Activated T-helper 1 cell treated with anti-CD3 and anti-CD28 coated beads, Interleukin-2, amount 50 U/mL, for 16 hours (primary cell): ENCODE data around the gene GABRB2.

ENCODE experiments used
- DNase-seq, 2 donors: peaks; one replicate each; pipeline ENCODE4 v3.0.0-alpha.2; 2020; ENCODE audit warnings: low read depth in 1 of 2, low spot score in 1 of 2

GABRB2 gene

DNA sequence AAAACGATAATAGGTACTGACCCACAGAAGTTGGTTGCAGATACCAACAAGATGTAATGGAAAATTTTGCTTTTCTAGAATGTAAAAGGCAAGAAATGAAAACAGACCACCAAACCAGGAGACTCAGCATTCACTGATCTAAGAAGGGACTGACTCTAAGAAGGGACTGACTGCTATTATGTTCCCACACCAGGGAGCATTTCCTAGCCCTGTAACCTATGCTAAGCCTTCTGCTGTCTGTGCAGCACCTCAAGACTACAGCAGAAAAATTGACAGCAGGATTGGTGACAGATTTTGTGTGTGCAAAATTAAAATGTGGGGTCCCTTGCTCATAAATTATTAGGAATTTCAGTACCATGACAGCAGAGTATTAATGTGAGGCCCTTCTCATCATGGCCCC is 154.8 kb downstream of the GABRB2 start:
- no peak for DNase-seq

DNA sequence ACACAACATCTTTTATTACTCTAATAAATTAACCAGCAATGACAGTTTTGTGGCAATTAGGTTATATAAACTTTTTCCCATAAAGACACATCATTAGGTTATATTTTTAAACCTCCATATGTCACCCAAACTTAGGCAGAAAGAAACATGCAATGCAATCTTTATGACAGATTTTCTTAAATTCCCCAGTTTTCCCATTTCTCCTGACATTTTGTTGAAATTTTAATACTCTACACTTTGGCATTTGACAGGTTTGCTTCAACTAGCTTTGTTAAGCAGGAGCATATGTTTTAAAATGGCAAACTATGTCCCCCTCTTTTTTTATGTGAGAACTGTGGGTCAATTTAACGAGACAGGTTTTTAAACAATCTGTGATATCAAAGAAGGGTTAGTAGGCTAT is 155.5 kb downstream of the GABRB2 start:
- DNase-seq: no peak

DNA sequence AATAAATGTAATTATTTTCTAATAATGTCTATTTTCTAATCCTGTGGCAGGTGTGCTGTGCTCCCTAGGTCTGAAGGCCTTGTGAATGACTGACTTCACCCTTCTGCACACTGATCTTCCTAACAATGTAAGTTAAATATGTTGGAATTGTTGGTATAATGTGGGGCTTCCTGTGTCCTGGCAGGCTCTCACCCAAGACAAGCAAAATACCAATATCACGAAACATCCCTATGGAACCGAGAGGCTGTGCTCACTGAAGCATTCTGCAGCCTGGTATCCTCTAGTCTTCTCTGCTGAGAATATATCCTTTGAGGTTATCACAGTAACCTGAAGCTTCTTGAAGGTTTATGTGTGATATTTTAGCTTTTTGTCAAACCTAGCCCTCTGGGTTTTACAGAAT is 159.4 kb downstream of the GABRB2 start:
- no peak for DNase-seq

DNA sequence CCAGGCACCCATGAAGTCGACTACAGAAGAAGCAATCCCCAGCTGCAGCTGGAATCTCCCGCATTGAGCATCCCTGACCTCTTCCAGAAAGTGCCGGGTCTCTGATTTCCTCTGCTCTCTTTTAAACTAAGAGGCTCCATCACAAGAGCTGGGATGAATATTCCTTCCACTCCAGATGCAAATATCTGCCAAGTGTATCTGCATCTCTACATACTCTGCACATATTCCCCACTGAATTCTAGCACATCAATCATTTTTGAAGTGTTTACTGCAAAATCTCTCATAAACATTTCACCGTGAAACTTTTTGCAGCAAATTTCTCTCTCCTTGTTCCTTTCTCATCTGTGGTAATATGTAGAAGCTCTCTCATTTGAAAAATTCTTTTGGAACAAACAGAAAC is 161.5 kb downstream of the GABRB2 start:
- DNase-seq: no peak

DNA sequence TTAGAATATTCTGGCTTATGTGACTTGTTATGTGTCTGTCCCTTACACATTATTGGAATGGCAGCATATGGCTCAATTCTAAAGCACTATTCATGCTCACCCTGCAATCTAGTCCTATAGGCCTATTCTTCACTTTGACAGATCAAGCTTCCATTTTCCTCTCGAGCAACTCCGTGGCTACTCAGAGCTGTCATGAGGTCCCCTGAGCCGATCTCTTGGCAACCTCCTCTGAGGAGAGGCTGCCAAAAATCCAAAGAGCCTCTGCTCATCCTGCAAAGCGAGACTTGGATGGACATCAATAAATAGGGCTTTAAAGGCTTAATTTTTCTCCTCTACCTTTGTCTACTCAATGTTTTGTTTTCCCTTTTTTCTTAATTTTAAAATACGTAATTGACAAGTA is 163.8 kb downstream of the GABRB2 start:
- DNase-seq: no peak

DNA sequence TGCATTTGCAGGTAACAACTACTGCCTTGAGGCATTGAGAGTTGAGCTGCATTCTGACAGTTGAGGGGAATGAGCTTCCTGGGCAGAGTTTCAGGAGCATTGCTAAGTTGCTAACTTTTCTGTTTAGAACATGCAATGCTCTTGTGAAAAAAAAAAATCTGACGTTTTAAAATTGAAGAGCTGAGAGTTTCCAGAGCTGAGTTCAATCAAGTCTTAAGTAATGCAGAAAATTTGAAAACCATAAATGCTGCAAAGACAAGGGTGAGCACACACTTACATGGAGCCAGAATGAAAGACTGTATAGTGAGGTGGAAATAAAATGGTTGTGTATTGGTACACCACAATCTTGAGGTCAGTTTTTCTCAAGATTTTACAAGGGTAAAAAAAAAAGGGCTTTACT is 166.0 kb downstream of the GABRB2 start:
- DNase-seq: no peak

DNA sequence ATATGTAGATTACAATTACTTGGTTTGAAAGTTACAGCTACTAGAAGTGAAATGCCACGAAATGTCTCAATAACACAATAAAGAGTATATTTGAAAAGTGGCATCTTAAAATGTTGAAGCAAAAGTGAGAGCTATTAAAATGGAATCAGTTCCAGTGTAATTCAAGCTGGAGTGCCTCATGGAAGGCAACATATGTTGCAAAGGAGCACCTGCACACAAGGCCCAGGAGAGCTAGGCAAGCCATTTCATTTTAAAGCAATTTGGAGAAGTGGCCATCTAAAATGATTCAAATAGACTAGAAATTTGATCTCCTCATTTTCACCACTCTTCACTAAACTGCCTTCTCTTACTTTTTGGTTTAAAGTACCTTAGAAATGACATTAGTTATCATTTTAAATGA is 167.8 kb downstream of the GABRB2 start:
- no peak for DNase-seq

DNA sequence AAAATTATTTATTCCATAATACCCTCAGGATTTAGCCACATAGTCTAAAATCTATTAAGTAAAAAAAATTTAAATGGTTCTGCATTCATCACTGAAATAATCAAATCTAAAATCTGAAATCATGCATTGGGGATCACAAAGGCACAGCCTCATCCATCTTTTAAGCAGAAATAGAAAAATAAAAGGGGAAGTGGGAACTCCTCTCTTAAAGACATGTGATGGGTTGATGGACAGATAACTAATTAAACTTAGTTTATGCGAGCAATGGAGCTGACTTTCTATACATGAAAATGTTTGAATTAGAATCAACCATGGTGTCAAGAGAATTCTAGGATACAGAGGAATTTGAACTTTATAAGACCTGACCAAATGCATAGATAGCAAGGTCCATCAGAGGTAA is 170.5 kb downstream of the GABRB2 start:
- DNase-seq: no peak

DNA sequence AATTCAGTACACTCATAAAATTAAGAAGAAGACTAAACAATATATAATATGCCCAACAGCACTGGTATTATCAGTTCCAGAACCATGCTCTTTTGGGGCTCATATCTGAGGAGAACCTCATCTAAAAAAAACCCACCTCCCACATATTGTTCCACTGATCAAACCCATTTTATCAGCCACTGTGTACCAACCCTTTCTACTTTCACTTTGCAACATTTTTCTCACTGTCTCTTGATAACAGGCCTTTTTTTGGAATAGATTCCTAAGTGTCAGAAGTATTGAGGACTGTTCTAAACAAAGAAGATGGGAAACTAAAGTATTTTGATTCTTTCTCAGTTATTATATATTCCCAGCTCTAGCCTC is 173.2 kb downstream of the GABRB2 start:
- DNase-seq: no peak

DNA sequence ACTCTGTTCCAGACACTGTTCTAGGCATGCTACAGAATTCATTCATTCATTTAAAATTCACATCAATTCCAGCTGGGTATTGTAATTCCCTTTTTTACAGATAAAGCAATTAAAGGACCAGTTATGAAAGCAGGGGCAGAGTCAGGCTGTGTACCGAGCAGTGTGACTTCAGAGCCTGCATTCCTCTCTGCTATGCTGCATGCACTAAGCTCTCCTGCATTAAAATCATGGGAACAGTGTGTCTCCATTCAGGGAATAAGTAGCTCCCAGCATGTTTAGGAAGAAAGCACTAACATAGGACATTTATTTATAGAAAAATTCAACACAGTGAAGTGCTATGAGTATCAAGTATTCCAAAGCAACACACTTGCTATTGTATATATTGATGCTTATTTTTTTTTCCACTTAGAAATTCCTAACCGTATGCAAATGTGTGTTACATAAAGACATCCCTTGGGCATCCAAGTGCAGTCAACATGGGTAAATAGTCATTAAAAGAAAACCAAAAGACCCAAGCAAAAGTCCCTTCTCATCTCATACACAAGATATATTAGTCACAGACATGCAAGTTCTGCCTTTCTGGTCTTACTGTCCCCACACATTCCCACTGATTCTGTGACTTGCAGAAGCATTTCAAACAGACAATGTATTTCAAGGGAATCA is 173.7 kb downstream of the GABRB2 start:
- no peak for DNase-seq

DNA sequence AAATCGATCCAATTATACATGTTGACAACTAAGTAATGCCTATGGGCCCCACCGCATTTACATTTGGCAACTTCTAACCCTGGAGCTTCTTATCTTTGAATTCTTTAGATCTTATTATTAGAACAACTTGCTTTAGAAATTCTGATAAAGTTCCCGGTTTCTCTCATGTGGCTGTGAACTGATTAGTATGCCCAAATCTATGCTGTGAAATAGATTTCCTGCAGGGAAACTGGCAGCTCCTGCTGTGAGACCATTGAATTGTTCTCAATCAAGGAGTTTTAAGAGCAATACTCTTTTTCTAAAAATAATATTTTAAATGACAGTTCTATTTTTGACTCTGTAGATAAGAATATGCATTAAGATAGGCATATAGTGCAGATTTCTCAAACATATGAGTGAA is 177.5 kb downstream of the GABRB2 start:
- DNase-seq: no peak

DNA sequence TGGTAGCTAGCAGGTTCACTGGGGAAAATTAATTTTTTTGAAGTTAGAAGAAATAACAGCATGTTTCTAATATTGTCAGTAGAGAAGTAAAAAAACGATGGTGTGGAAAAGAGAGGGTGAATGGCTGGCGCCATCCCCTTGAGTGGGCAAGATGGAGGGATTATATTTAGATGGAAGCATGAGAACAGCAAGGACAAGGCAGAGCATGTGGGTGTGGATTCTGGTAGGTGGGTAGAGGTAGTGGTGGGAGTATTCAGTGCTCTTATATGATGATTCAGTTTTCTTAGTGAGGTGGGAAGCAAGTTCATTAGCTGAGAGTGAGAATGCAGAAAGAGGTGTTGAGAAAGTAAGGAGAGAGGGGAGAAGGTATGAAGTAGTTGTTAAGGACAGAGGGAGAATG is 188.1 kb downstream of the GABRB2 start:
- no peak for DNase-seq

DNA sequence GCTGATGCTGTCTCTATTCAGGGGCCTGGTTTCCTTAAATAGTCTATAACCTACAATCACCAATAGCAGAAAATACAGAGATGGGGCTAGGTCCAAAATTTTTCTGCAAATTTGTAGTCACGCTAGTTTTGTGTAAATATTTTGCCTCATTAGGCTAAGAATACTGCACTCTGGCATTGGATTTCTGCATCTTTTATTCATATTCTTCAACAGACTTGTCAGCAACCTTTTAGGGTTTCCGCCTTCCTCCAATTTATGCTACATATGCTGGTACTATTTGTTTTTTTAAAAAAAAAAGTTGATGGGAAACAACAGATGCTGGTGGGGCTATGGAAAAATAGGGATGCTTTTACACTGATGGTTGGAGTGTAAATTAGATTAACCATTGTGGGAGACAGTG is 202.3 kb downstream of the GABRB2 start:
- no peak for DNase-seq

DNA sequence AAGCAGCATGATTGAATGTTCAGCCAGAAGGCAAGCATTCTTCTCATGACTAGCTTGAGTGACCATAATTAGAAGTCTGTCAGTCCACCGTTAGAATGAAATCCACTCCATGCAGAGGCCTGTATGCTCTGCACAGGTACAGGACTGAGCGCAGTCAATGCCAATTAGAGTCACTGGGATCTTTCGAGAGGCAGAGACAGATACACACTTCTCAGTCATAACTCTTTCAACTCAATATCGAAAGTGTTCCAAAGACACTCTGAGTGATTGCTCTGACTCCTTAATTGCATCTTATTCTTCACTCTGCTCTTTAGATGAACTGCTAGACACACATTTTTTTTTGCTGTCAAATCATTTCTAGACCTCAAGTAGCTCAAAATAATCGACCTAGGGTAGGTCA is 203.6 kb downstream of the GABRB2 start:
- DNase-seq: no peak

DNA sequence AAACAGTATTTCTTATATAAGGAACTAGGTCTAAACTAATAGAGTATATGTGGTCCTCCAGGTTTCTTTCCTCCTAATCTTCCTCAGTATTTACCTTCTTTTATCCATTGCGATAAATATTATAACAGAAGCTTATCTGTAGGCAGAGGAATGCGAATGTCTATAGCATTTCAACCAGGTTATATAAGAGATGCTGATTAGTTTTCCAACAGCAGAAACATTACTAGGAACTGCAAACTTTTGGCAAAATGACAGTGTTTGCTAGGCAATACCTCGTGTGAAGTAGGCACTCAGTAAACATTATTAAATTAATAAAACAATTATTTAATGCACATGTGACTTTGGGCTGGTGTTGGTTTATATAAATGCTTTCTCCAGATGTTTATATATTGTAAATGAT is 206.5 kb downstream of the GABRB2 start:
- DNase-seq: no peak

DNA sequence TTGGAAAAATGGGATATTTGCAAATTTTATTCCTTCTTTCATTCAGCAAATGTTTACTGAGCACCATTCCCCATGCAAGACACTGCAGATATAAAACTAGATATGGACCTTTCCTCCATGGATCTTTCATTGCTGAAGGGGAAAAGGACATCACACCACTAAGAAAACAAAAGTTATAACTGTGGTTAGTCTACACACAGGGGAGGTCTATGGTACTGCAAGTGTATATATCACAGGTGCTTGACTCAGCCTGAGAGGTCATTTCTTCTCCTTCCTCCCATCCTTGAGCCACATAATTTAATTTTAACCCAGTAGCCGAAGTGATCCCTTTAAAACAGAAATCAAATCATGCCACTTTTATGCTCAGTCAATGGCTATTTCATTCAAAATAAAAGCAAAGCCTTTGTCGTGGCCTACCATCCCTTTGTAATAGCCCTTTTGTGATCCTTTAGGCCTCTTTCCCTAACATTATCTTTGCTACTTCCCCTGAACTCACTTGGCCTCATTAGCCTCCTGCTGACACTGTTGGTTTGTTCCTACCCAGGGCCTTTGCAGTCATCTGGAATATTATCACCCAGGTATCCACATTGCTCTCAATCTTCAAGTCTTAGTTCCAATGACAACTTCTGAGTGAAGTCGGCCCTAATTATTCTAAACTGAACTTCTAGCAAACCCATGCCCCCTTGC is 213.2 kb downstream of the GABRB2 start:
- DNase-seq: no peak

DNA sequence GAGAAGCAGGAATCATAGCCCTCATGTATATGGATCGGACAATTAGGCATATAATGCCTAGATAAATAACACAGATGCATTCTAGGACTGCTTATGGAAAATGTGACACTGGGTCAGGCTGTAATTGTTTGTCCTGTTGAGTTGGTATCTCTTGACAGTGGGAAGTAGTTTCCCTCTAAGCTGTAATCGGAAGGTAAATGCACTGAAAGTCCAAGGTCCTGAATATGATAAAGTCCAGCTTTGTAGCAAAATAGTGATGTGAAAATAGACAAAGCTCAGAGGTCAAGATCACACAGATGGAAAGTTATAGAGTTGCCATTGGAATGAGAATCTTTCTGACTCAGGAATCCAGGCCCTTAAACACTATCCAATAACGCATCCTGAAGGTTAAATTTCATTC is 214.2 kb downstream of the GABRB2 start:
- DNase-seq: no peak

DNA sequence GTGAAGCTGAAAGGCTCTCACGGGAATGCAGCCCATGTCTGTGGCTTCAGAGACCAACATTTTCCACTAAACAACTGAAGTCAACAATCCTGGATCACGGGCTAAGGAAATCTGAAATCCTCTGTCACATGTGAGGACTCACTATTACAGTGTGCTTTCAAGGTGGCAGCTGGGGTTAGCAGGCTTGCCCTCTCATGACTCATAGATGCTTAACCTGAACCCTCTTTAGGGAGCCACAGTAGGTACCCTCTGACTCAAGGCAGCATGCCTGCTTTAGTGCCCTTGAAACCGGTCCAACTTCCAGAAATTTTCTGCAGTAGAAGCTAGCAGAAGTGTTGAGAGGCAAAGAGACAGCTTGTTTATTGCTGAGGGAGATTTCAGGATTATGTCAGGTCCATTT is 232.5 kb downstream of the GABRB2 start:
- no peak for DNase-seq

DNA sequence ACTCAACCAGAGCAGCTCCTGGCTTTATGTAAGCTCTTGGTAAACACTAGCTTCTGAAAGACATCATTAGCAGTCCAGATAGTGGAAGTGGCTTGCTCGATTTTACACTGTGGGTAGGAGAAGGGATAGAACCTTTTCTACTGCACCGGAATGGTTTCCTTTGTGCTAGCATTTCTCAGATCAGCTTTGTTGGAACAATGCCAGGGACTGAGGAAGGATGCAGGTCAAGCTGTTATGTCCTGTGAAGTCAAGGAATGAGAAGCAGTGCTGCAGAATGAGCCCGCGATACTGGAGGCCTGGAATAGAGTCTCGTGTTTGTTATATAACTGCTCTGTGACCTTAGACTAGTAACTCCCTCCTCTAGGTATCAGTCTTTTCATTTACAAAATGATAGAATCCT is 233.6 kb downstream of the GABRB2 start:
- no peak for DNase-seq

DNA sequence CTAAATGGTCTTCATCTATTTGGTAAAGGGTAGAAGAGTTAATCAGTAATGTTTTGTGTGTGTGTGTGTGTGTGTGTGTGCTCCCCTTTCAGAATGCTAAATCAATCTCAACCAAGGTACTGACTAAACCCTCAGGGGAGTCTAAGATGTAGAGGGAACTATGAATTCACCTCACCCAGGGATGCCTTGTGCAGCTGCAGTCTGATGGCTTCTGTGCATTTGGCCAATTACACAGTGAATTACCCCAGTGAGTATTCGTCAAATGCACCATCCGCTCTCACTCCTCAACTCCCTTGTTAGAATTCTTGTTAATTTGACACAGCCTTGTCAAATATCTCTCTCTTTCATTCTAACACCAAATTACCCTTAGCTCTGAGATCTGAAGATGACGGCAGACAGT is 234.6 kb downstream of the GABRB2 start:
- DNase-seq: no peak

DNA sequence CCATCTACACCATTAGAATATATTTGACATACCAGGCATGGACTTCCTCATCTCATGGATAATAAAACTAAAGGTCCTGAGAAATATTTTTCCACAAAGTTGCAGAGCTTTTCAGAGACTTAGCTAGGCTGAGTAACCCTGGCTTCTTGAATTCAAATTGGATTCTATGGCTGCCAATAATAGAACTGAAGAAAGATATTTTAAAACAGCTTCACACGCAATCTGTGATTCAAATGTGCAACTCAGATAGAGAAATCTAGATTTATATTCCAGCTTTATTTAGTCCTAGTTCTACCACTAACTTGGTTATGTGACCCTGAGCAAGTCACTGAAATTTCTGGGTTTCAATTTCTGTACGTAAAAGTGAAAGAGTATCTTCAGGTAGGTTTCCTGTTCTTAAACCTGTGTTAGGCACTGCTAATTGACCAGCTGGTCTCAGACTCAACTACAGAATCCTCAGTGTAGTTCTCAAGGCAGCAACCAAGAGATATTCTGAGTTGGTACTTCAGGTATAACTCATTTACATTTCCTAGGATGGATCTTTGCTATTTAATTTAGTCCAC is 235.3 kb downstream of the GABRB2 start:
- no peak for DNase-seq

DNA sequence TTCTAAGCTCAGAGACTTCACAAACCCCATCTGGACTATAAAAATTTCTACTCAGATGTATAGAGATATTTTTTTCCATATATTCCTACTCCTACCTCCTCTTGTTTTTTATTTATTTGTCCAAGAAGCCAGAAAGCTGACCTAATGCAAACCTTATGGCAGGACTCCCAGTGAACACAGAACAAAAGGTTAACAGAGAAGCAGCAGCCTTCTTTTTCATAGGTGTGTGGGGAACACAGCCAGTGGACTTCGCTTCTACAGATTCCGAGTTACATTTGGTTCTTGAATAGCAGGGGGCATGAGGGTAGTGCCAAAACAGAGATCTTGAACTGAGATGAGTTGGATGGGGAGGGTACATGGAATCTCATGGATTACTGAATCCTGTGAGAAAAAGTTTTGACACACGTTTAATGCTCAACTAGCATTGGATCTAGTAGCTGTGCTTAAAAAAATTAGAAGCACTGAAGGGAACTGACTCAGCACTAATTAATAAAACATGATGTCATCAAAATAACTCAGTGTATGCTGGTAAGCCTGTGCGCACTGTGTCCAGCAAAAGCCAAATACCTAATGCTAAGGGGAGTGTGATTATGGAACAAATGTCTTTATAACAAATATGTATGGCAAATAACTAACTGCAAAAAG is 240.1 kb downstream of the GABRB2 start:
- no peak for DNase-seq

DNA sequence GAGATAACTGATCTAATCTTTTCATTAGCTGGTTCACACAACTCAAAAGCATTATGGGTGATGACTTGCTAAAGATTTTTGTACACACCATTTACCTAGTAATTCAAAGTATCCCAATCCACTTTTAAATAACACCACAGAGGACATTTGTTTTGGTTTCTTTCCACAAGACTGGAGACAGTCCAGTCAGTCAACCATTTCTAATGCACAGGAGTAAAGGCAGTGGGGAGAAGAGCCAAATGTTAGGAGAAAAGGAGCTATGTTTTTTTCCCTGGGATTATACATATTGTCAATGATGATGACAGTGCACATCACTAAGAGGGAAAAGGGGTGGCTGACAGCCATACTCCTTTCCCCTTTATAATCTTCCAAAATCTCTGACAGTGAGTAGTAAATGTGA is 240.9 kb downstream of the GABRB2 start:
- DNase-seq: no peak
